HepG2 (cell line): ENCODE data around the gene KRTAP20-4. TPM values are rescaled to one million over a fixed set of nuclear protein-coding genes. Genes with fewer than 3 reads are reported as not detected.

ENCODE experiments used
- ATAC-seq: fragments of 200-7000 bp; cut with Tn5 transposase; 3 replicates; pipeline ENCODE4 v1.9.1; 2020; ENCODE audit warnings: mild to moderate bottlenecking, moderate library complexity
- BruUV-seq: library from RNA; stranded (reverse); fragments of 400-500 nt; replicated peaks from 2 replicates; lab custom pipeline; 2021; lab: Mats Ljungman, UMichigan
- CTCF ChIA-PET: fragments of 300-600 bp; formaldehyde crosslinking; extraction: SDS; loops from one replicate; lab custom pipeline; 2021; ENCODE audit warnings: low total read pairs, inconsistent platforms, low intra/inter-chr PET ratio; lab: Yijun Ruan, JAX
- POLR2A ChIA-PET: fragments of 350-600 bp; sonication (Branson Sonifier 250); formaldehyde crosslinking; loops from one replicate; lab custom pipeline; 2020; ENCODE audit warnings: antibody characterized with exemption, inconsistent platforms; lab: Yijun Ruan, JAX
- DNase-seq: peaks from one replicate; pipeline ENCODE4 v3.0.0-alpha.2; 2015; ENCODE audit warnings: low spot score
- FAIRE-seq: peaks from 3 replicates; lab custom pipeline; 2011; peaks lifted over from hg19 to GRCh38; lab: Jason Lieb, UNC
- H2AFZ ChIP-seq: one replicate; pipeline ENCODE4 v1.6.1; 2011; ENCODE audit warnings: low read length, inconsistent platforms
- H3K27ac ChIP-seq: fragments of 300-600 bp; 3 replicates; pipeline ENCODE4 v1.8.0; 2011; ENCODE audit warnings: mixed run types, mild to moderate bottlenecking, mixed read lengths, low read length, inconsistent platforms; ENCODE audit not compliant: insufficient read depth; ENCODE audit errors: extremely low read length
- H3K27me3 ChIP-seq, 2 experiments: fragments of 200-600 bp in 1 of 2; 2 replicates in 1 of 2; 3 replicates in 1 of 2; pipeline versions ENCODE4 v1.6.0 to v1.8.0; 2011; ENCODE audit warnings: low read length in 2 of 2, mild to moderate bottlenecking in 2 of 2, moderate library complexity in 2 of 2, inconsistent platforms in 1 of 2; ENCODE audit not compliant: insufficient read depth in 2 of 2, control insufficient read depth in 1 of 2
- H3K36me3 ChIP-seq, 2 experiments: fragments of 200-600 bp in 1 of 2; replicated peaks in 1 of 2; 2 replicates in 1 of 2; 3 replicates in 1 of 2; pipeline versions ENCODE4 v1.5.1 to v1.8.0; 2011; ENCODE audit warnings: low read length in 2 of 2, inconsistent platforms in 1 of 2; ENCODE audit not compliant: insufficient read depth in 2 of 2, control insufficient read depth in 1 of 2
- H3K4me1 ChIP-seq: 2 replicates; pipeline ENCODE4 v1.5.1; 2012; ENCODE audit warnings: low read length, inconsistent platforms; ENCODE audit not compliant: insufficient read depth
- H3K4me2 ChIP-seq: 2 replicates; pipeline ENCODE4 v1.6.0; 2011; ENCODE audit warnings: low read depth, low read length, inconsistent platforms
- H3K4me3 ChIP-seq, 3 experiments: fragments of 200-600 bp in 1 of 3; sonication (generic), shearing (Covaris generic) in 1 of 3; replicated peaks in 1 of 3; 2 replicates each; pipeline ENCODE4 v1.5.1; 2011 to 2016; ENCODE audit warnings: low read length in 3 of 3, inconsistent platforms in 2 of 3, low read depth in 2 of 3, mild to moderate bottlenecking in 2 of 3, control low read depth in 1 of 3, mixed read lengths in 1 of 3; ENCODE audit not compliant: insufficient read depth in 1 of 3
- H3K79me2 ChIP-seq: one replicate; pipeline ENCODE4 v1.6.1; 2011; ENCODE audit warnings: low read length, inconsistent platforms; ENCODE audit not compliant: insufficient read depth
- H3K9ac ChIP-seq: 2 replicates; pipeline ENCODE4 v1.6.0; 2011; ENCODE audit warnings: mild to moderate bottlenecking, low read depth, low read length, inconsistent platforms; ENCODE audit not compliant: insufficient read depth
- H3K9me3 ChIP-seq: 2 replicates; pipeline ENCODE4 v1.5.1; 2012; ENCODE audit warnings: mild to moderate bottlenecking, low read length
- H4K20me1 ChIP-seq: 2 replicates; pipeline ENCODE4 v1.6.0; 2011; ENCODE audit warnings: inconsistent platforms, mild to moderate bottlenecking, low read length, moderate library complexity; ENCODE audit not compliant: insufficient read depth
- CBX1 ChIP-seq: IDR thresholded peaks from one replicate; pipeline ENCODE4 v1.6.1; 2016; ENCODE audit warnings: antibody characterized with exemption, low read depth
- EZH2 ChIP-seq: conservative IDR thresholded peaks from 2 replicates; pipeline ENCODE4 v1.6.1; 2012; ENCODE audit warnings: mild to moderate bottlenecking, low read depth, low read length, moderate library complexity
- SRSF4 ChIP-seq: fragments of 200-400 bp; formaldehyde crosslinking; IDR thresholded peaks from one replicate; pipeline ENCODE4 v1.6.1; 2018; ENCODE audit warnings: mild to moderate bottlenecking, low read depth, low read length, moderate library complexity; ENCODE audit not compliant: poor library complexity, severe bottlenecking
- ZFYVE20 ChIP-seq: sonication (generic); formaldehyde crosslinking; IDR thresholded peaks from 2 replicates; pipeline ENCODE4 v1.8.0; 2023; ENCODE audit warnings: low read depth, mild to moderate bottlenecking, moderate library complexity, missing genetic modification reagents, borderline replicate concordance
- ZNF101 ChIP-seq: sonication (generic); formaldehyde crosslinking; IDR thresholded peaks from 2 replicates; pipeline ENCODE4 v1.4.0; 2020; ENCODE audit warnings: mild to moderate bottlenecking, low read depth, missing genetic modification reagents, borderline replicate concordance
- ZNF619 ChIP-seq: sonication (generic); formaldehyde crosslinking; IDR thresholded peaks from 2 replicates; pipeline ENCODE4 v1.4.0; 2020; ENCODE audit warnings: mild to moderate bottlenecking, missing genetic modification reagents
- ZNF749 ChIP-seq: sonication (generic); formaldehyde crosslinking; IDR thresholded peaks from 2 replicates; pipeline ENCODE4 v1.8.0; 2022; ENCODE audit warnings: mild to moderate bottlenecking, missing genetic modification reagents, moderate library complexity, borderline replicate concordance
- WGBS: methylation state at CpG from one replicate; pipeline ENCODE4 v1.1.6; 2017; ENCODE audit warnings: low lambda C conversion rate; 5-methylcytosine and 5-hydroxymethylcytosine counted together
- in situ Hi-C: cut with HindIII; loops from 2 replicates; pipeline ENCODE4 v1.10.0; 2017; ENCODE audit warnings: low pct_unique_long_range_greater_than_20kb; ENCODE audit not compliant: extremely low pct_ligation_motif_present
- intact Hi-C: fragments of 100-400 bp; cut with micrococcal nuclease; formaldehyde crosslinking; loops from one replicate; pipeline ENCODE4 v1.10.0; 2022; ENCODE audit not compliant: unreplicated experiment
- polyA plus RNA-seq, 8 experiments: library from polyadenylated mRNA; depleted of rRNA in 3 of 8; stranded (reverse) in 7 of 8; unstranded in 1 of 8; fragments of >200 nt; fragmentation: Illumina TruSeq in 4 of 8; extraction: Trizol in 4 of 8; gene quantifications; 2 replicates each; pipeline versions ENCODE4 v1.2.1 to v1.2.3, GENCODE V29; 2011 to 2016; ENCODE audit warnings: low read depth in 4 of 8, missing spikeins in 1 of 8, mixed read lengths in 1 of 8; ENCODE audit not compliant: insufficient read depth in 1 of 8
- total RNA-seq, 5 experiments: library from RNA; depleted of rRNA; stranded (reverse); fragments of >200 nt; fragmentation: Illumina TruSeq; extraction: Trizol; gene quantifications; 2 replicates each; pipeline ENCODE4 v1.2.3, GENCODE V29; 2016; ENCODE audit warnings: low read depth in 1 of 5
- TF ChIP-seq, protein P1 (sequence below): sonication (generic); formaldehyde crosslinking; IDR thresholded peaks from 2 replicates; pipeline ENCODE4 v1.5.1; 2020; ENCODE audit warnings: missing genetic modification reagents, mild to moderate bottlenecking, borderline replicate concordance
- TF ChIP-seq, protein P2 (sequence below): sonication (generic); formaldehyde crosslinking; IDR thresholded peaks from 2 replicates; pipeline ENCODE4 v1.8.0; 2022; ENCODE audit warnings: mild to moderate bottlenecking, missing genetic modification reagents
- TF ChIP-seq, protein P3 (sequence below): sonication (generic); formaldehyde crosslinking; IDR thresholded peaks from 2 replicates; pipeline ENCODE4 v1.4.0; 2020; ENCODE audit warnings: missing genetic modification reagents, low read depth, mild to moderate bottlenecking, borderline replicate concordance
- TF ChIP-seq, protein P4 (sequence below): sonication (generic); formaldehyde crosslinking; IDR thresholded peaks from 2 replicates; pipeline ENCODE4 v1.4.0; 2020; ENCODE audit warnings: missing genetic modification reagents, borderline replicate concordance

KRTAP20-4 gene
- total and polyA plus RNA-seq, 2 of the 13 experiments (the other 11 are each of a cell fraction or from before 2014, with no cell fraction given), result not detected

DNA sequence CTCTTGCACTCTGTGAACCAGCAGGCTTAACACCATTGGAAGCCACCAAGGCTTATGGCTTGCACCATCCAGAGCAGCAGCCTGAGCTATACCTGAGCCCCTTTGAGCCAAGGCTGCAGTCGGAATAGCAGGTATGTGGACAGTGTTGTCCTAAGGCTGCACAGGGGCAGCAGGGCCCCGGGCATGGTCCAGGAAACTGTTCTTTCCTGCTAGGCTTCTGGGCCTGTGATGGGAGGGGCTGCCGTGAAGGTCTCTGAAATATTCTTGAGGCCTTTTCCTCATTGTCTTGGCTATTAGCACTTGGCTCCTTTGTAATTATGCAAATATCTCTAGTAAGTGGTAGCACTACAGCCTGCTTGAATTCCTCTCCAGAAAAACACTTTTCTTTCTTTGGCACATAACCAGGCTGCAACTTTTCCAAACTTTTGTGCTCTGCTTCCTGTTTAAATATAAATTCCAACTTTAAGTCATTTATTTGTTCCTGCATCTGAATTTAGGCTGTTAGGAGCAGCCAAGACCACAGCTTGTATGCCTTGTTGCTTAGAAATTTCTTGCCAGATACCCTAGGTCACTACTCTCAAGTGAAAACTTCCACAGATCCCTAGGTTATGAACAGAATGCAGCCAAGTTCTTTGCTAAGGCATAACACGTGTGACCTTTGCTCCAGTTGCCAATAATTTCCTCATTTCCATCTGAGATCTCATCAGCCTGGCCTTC, 5.2 kb downstream of the KRTAP20-4 start (continued):
- TF ChIP-seq, protein P1, sequence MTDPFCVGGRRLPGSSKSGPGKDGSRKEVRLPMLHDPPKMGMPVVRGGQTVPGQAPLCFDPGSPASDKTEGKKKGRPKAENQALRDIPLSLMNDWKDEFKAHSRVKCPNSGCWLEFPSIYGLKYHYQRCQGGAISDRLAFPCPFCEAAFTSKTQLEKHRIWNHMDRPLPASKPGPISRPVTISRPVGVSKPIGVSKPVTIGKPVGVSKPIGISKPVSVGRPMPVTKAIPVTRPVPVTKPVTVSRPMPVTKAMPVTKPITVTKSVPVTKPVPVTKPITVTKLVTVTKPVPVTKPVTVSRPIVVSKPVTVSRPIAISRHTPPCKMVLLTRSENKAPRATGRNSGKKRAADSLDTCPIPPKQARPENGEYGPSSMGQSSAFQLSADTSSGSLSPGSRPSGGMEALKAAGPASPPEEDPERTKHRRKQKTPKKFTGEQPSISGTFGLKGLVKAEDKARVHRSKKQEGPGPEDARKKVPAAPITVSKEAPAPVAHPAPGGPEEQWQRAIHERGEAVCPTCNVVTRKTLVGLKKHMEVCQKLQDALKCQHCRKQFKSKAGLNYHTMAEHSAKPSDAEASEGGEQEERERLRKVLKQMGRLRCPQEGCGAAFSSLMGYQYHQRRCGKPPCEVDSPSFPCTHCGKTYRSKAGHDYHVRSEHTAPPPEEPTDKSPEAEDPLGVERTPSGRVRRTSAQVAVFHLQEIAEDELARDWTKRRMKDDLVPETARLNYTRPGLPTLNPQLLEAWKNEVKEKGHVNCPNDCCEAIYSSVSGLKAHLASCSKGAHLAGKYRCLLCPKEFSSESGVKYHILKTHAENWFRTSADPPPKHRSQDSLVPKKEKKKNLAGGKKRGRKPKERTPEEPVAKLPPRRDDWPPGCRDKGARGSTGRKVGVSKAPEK (CRISPR knock-in tag), result no peak
- TF ChIP-seq, protein P2, sequence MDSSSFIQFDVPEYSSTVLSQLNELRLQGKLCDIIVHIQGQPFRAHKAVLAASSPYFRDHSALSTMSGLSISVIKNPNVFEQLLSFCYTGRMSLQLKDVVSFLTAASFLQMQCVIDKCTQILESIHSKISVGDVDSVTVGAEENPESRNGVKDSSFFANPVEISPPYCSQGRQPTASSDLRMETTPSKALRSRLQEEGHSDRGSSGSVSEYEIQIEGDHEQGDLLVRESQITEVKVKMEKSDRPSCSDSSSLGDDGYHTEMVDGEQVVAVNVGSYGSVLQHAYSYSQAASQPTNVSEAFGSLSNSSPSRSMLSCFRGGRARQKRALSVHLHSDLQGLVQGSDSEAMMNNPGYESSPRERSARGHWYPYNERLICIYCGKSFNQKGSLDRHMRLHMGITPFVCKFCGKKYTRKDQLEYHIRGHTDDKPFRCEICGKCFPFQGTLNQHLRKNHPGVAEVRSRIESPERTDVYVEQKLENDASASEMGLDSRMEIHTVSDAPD, result no peak
- TF ChIP-seq ZNF749 (CRISPR knock-in tag) (no peak), ZNF101 (CRISPR knock-in tag) (no peak), CBX1 (no peak), SRSF4 (no peak), ZNF619 (CRISPR knock-in tag) (no peak), EZH2 (no peak)
- TF ChIP-seq, all 625 proteins: peak for 0

DNA sequence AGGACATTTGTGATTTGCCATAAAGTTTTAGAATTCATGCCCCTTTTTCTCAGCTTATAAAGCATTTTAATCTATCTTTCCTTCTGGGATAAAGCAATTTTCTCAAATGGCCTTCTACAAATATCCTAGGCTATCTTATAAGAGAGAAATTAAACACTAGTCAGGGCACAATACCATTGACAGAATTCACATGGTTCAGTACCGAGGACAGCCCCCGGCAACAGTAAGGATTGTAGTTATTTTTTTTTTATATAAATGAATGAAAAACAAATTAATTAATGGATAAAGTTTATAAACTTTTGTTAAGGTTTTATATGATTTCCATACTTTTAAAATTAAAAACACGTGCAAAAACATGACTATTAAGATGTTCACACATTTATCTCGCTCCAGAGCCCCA, 7.7 kb downstream of the KRTAP20-4 start:
- ATAC-seq (no peak), DNase-seq (no peak), FAIRE-seq (no peak)
- in situ Hi-C loops, result no loop called here
- H3K9ac ChIP-seq, result no peak overlapping the region
- H3K36me3 ChIP-seq, result no peaks in the 10 kb centered on the region
- WGBS, result 2% methylated on average over 4 of the region's 4 CpGs
- H2AFZ ChIP-seq, result no peak overlapping the region
- intact Hi-C loops, result no loop called here
- H3K79me2 ChIP-seq, result no peaks in the 10 kb centered on the region
- ChIA-PET CTCF (no interaction called here), POLR2A (no interaction called here)
- H3K4me3 ChIP-seq, result no peak overlapping the region
- H3K9me3 ChIP-seq, result peaks cover 87% of the 10 kb centered on the region
- no peak overlapping the region for H3K27ac ChIP-seq
- H3K4me2 ChIP-seq, result no peak overlapping the region
- no peaks in the 10 kb centered on the region for H3K27me3 ChIP-seq
- no peaks in the 10 kb centered on the region for H4K20me1 ChIP-seq
- no TSS peak for BruUV-seq
- H3K4me1 ChIP-seq, result no peaks in the 10 kb centered on the region
- TF ChIP-seq ZFYVE20 (CRISPR knock-in tag), result no peak
- TF ChIP-seq, protein P3, sequence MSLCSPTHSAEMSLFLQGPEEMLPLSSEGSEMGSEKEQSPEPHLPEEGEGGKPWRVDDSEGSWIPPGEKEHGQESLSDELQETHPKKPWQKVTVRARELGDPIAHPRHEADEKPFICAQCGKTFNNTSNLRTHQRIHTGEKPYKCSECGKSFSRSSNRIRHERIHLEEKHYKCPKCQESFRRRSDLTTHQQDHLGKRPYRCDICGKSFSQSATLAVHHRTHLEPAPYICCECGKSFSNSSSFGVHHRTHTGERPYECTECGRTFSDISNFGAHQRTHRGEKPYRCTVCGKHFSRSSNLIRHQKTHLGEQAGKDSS (CRISPR knock-in tag), result no peak
- TF ChIP-seq, protein P4, sequence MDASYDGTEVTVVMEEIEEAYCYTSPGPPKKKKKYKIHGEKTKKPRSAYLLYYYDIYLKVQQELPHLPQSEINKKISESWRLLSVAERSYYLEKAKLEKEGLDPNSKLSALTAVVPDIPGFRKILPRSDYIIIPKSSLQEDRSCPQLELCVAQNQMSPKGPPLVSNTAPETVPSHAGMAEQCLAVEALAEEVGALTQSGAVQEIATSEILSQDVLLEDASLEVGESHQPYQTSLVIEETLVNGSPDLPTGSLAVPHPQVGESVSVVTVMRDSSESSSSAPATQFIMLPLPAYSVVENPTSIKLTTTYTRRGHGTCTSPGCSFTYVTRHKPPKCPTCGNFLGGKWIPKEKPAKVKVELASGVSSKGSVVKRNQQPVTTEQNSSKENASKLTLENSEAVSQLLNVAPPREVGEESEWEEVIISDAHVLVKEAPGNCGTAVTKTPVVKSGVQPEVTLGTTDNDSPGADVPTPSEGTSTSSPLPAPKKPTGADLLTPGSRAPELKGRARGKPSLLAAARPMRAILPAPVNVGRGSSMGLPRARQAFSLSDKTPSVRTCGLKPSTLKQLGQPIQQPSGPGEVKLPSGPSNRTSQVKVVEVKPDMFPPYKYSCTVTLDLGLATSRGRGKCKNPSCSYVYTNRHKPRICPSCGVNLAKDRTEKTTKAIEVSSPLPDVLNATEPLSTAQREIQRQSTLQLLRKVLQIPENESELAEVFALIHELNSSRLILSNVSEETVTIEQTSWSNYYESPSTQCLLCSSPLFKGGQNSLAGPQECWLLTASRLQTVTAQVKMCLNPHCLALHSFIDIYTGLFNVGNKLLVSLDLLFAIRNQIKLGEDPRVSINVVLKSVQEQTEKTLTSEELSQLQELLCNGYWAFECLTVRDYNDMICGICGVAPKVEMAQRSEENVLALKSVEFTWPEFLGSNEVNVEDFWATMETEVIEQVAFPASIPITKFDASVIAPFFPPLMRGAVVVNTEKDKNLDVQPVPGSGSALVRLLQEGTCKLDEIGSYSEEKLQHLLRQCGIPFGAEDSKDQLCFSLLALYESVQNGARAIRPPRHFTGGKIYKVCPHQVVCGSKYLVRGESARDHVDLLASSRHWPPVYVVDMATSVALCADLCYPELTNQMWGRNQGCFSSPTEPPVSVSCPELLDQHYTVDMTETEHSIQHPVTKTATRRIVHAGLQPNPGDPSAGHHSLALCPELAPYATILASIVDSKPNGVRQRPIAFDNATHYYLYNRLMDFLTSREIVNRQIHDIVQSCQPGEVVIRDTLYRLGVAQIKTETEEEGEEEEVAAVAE (CRISPR knock-in tag), result no peak
